GM23248 (cell line): ENCODE measurements around the gene CDH10. TPM values are rescaled to one million over a fixed set of nuclear protein-coding genes. Genes with fewer than 3 reads are reported as not detected.

ENCODE experiments used
- DNase-seq: peaks from one replicate; pipeline ENCODE4 v3.0.0-alpha.2; 2015
- H2AFZ ChIP-seq: fragments of 200-600 bp; sonication (generic); 2 replicates; pipeline ENCODE4 v1.6.1; 2016; ENCODE audit warnings: antibody characterized with exemption
- H3F3A ChIP-seq: fragments of 200-600 bp; sonication (generic); 2 replicates; pipeline ENCODE4 v1.6.1; 2016; ENCODE audit warnings: mild to moderate bottlenecking, antibody characterized with exemption, mixed run types; ENCODE audit not compliant: insufficient read depth
- H3K27ac ChIP-seq: fragments of 200-600 bp; sonication (generic); 2 replicates; pipeline ENCODE4 v1.5.1; 2016; ENCODE audit warnings: mild to moderate bottlenecking
- H3K27me3 ChIP-seq: fragments of 200-600 bp; sonication (generic); replicated peaks from 2 replicates; pipeline ENCODE4 v1.6.1; 2016; ENCODE audit warnings: mild to moderate bottlenecking; ENCODE audit not compliant: insufficient read depth
- H3K36me3 ChIP-seq: fragments of 200-600 bp; sonication (generic); 2 replicates; pipeline ENCODE4 v1.6.1; 2016; ENCODE audit warnings: low read depth, mild to moderate bottlenecking
- H3K4me1 ChIP-seq: fragments of 200-600 bp; sonication (generic); 2 replicates; pipeline ENCODE4 v1.6.1; 2016; ENCODE audit warnings: mild to moderate bottlenecking; ENCODE audit not compliant: insufficient read depth
- H3K4me2 ChIP-seq: fragments of 200-600 bp; sonication (generic); one replicate; pipeline ENCODE4 v1.6.1; 2016; ENCODE audit warnings: mild to moderate bottlenecking; ENCODE audit not compliant: unreplicated experiment
- H3K4me3 ChIP-seq: fragments of 200-600 bp; sonication (generic); 2 replicates; pipeline ENCODE4 v1.5.1; 2016; ENCODE audit warnings: mild to moderate bottlenecking
- H3K79me2 ChIP-seq: fragments of 200-600 bp; sonication (generic); 2 replicates; pipeline ENCODE4 v1.6.1; 2016; ENCODE audit warnings: mild to moderate bottlenecking; ENCODE audit not compliant: insufficient read depth
- H3K9ac ChIP-seq: fragments of 200-600 bp; sonication (generic); 2 replicates; pipeline ENCODE4 v1.6.1; 2016; ENCODE audit warnings: mild to moderate bottlenecking
- H3K9me2 ChIP-seq: fragments of 200-600 bp; sonication (generic); 2 replicates; pipeline ENCODE4 v1.6.1; 2016; ENCODE audit warnings: mixed run types, mild to moderate bottlenecking, moderate library complexity; ENCODE audit not compliant: insufficient read depth
- H3K9me3 ChIP-seq: fragments of 200-600 bp; sonication (generic); one replicate; pipeline ENCODE4 v1.6.1; 2017; ENCODE audit warnings: low read depth
- H4K20me1 ChIP-seq: fragments of 200-600 bp; sonication (generic); 2 replicates; pipeline ENCODE4 v1.6.0; 2016; ENCODE audit not compliant: insufficient read depth
- EZH2 ChIP-seq: fragments of 200-600 bp; sonication (generic); IDR thresholded peaks from 2 replicates; pipeline ENCODE4 v1.6.1; 2018; ENCODE audit warnings: antibody characterized with exemption, mild to moderate bottlenecking; ENCODE audit not compliant: insufficient read depth, poor library complexity, severe bottlenecking
- EZH2phosphoT487 ChIP-seq: fragments of 200-600 bp; sonication (generic); IDR thresholded peaks from 2 replicates; pipeline ENCODE4 v1.6.1; 2018; ENCODE audit warnings: antibody characterized with exemption, moderate library complexity, mild to moderate bottlenecking, low read depth; ENCODE audit not compliant: insufficient read depth
- WGBS, 2 experiments: methylation state at CpG; one replicate each; pipeline ENCODE4 v1.1.6; 2015 to 2017; ENCODE audit warnings: low lambda C conversion rate in 2 of 2, low coverage in 1 of 2; ENCODE audit errors: missing lambda C conversion rate in 2 of 2; 5-methylcytosine and 5-hydroxymethylcytosine counted together
- in situ Hi-C: fragments of 300-500 bp; cut with MboI; formaldehyde crosslinking; loops from 2 replicates; pipeline ENCODE4 v1.15.0; 2020
- polyA plus RNA-seq: library from polyadenylated mRNA; unstranded; fragments of >200 nt; fragmentation: Nextera tagmentation; extraction: Ambion mirVana; gene quantifications from 2 replicates; pipeline ENCODE4 v1.2.1, GENCODE V29; 2016
- small RNA-seq: library from RNA; depleted of rRNA; stranded (forward); fragments of <200 nt; gene quantifications from one replicate; pipeline ENCODE3, GENCODE V24; 2014; ENCODE audit warnings: low read depth, low replicate concordance
- total RNA-seq: library from RNA; depleted of rRNA; stranded (reverse); fragments of >200 nt; shearing (Covaris generic); gene quantifications from 2 replicates; pipeline ENCODE4 v1.2.3, GENCODE V29; 2014

CDH10 gene
- total and polyA plus RNA-seq, 2 experiments from 2014 or later = 2.1 to 5.7 TPM

DNA sequence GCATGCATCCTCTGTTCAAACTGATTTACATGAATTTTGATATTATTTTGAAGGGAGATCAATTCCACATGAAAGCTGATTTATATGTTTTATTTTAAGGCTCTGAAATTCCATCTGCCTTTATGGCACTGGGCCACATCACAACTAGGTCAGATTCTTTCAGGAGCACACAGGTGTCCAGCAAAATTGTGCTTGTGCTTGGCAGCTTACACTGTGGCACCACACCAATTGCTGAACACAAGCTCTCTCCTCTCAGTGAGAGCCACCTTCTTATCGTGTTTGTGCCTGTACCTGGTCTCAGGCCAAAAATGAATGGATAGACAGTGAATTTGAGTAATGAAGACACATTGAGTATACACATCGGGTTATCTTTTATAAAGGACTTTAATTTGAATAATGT is 200.4 kb downstream of the CDH10 start:
- Histone ChIP-seq H2AFZ (no peak overlapping the region), H3F3A (no peaks in the 10 kb centered on the region), H3K4me3 (no peak overlapping the region), H3K9me3 (no peaks in the 10 kb centered on the region), H4K20me1 (no peaks in the 10 kb centered on the region), H3K27ac (no peak overlapping the region), H3K79me2 (no peaks in the 10 kb centered on the region), H3K4me1 (no peaks in the 10 kb centered on the region), H3K36me3 (no peaks in the 10 kb centered on the region), H3K9ac (no peak overlapping the region), H3K4me2 (no peak overlapping the region), H3K27me3 (no peaks in the 10 kb centered on the region), H3K9me2 (no peaks in the 10 kb centered on the region)
- 45 to 67% methylated on average over 2 of the region's 2 CpGs for WGBS, 2 experiments
- no peak for DNase-seq
- in situ Hi-C loops = no loop called here
- TF ChIP-seq EZH2phosphoT487 (no peak), EZH2 (no peak)

GRCh38 chr5:24439465-24439864 is 205.3 kb downstream of the CDH10 start:
- Histone ChIP-seq H3K4me3 (no peak overlapping the region), H3K4me2 (no peak overlapping the region), H2AFZ (no peak overlapping the region), H3K79me2 (no peaks in the 10 kb centered on the region), H3K27me3 (no peaks in the 10 kb centered on the region), H3K27ac (no peak overlapping the region), H3F3A (no peaks in the 10 kb centered on the region), H3K36me3 (no peaks in the 10 kb centered on the region), H3K9ac (no peak overlapping the region), H4K20me1 (no peaks in the 10 kb centered on the region), H3K4me1 (no peaks in the 10 kb centered on the region), H3K9me3 (no peaks in the 10 kb centered on the region), H3K9me2 (no peaks in the 10 kb centered on the region)
- peak; percentile 2 for DNase-seq
- TF ChIP-seq EZH2 (no peak), EZH2phosphoT487 (no peak)
- in situ Hi-C loops = no loop called here
- WGBS, 2 experiments = 7 to 13% methylated on average over 2 of the region's 2 CpGs

Small RNA genes within 50 kb of the gene (small RNA-seq; reads per million reads assigned to genes)
- gene AC091885.1 = not detected
- not detected for gene RF00017
